HCT116 (cell line): ENCODE data around the gene PSTPIP1.

Experiments used
- CTCF ChIP-seq, 3 experiments: fragments of 200-600 bp in 1 of 3; sonication (generic) in 1 of 3; IDR thresholded peaks in 2 of 3; conservative IDR thresholded peaks in 1 of 3; 2 replicates each; pipeline ENCODE4 v1.5.1; 2012 to 2017; ENCODE audit warnings: low read depth in 2 of 3, low read length in 2 of 3, antibody characterized with exemption in 1 of 3, borderline replicate concordance in 1 of 3, control low read depth in 1 of 3, mild to moderate bottlenecking in 1 of 3, mixed read lengths in 1 of 3, mixed run types in 1 of 3, moderate library complexity in 1 of 3; ENCODE audit not compliant: insufficient read depth in 1 of 3
- POLR2A ChIP-seq: IDR thresholded peaks from 2 replicates; pipeline ENCODE4 v1.7.0; 2011; ENCODE audit warnings: borderline replicate concordance; ENCODE audit not compliant: insufficient read depth, insufficient read length; ENCODE audit errors: extremely low read depth
- RAD21 ChIP-seq: IDR thresholded peaks from 2 replicates; pipeline ENCODE4 v1.6.1; 2012; ENCODE audit warnings: low read depth, mild to moderate bottlenecking
- REST ChIP-seq: IDR thresholded peaks from 2 replicates; pipeline ENCODE4 v1.6.1; 2012; ENCODE audit warnings: low read depth
- SIN3A ChIP-seq: IDR thresholded peaks from 2 replicates; pipeline ENCODE4 v1.6.1; 2012; ENCODE audit warnings: low read depth
- TCF7L2 ChIP-seq: IDR thresholded peaks from 2 replicates; pipeline ENCODE4 v1.7.0; 2011; ENCODE audit warnings: borderline replicate concordance, inconsistent platforms; ENCODE audit not compliant: insufficient read depth, insufficient read length; ENCODE audit errors: extremely low read depth

GRCh38 chr15:76974456-76975036 is 20.4 kb upstream of the PSTPIP1 start:
- TF ChIP-seq CTCF (IDR thresholded peaks at IDR 0.05 in 2 of 3, conservative IDR thresholded peaks at IDR 0.05 in 1 of 3; ENCODE audit: borderline replicate concordance in 1 of 3, insufficient read depth in 1 of 3, low read depth in 2 of 3, low read length in 2 of 3) (no peak), SIN3A (no peak), REST (no peak), RAD21 (no peak), POLR2A (no peak), TCF7L2 (no peak)
